Caco-2 (cell line): ENCODE measurements around the gene KIAA1755. TPM values are rescaled to one million over a fixed set of nuclear protein-coding genes. Genes with fewer than 3 reads are reported as not detected.

Experiments
- BruUV-seq: library from RNA; stranded (reverse); fragments of 400-500 nt; replicated peaks from 2 replicates; lab custom pipeline; 2021; lab: Mats Ljungman, UMichigan
- CTCF ChIA-PET: fragments of 300-600 bp; sonication (Branson Sonifier 250); formaldehyde crosslinking; loops from one replicate; lab custom pipeline; 2022; ENCODE audit warnings: antibody characterized with exemption; lab: Charles Lee
- POLR2A ChIA-PET: fragments of 300-600 bp; sonication (Branson Sonifier 250); formaldehyde crosslinking; loops from one replicate; lab custom pipeline; 2022; ENCODE audit warnings: antibody characterized with exemption; lab: Charles Lee
- DNase-seq, 2 experiments: peaks; one replicate each; pipeline versions ENCODE4 v3.0.0 to v3.0.0-alpha.2; 2020 to 2022
- H3K27me3 ChIP-seq: replicated peaks from 2 replicates; pipeline ENCODE4 v1.6.0; 2011; ENCODE audit warnings: low read length; ENCODE audit not compliant: control insufficient read depth, insufficient read depth
- H3K36me3 ChIP-seq: 2 replicates; pipeline ENCODE4 v1.5.1; 2011; ENCODE audit warnings: low read length; ENCODE audit not compliant: control insufficient read depth, insufficient read depth
- H3K4me1 ChIP-seq: fragments of 250-450 bp; sonication (Bioruptor Pico); 2 replicates; pipeline ENCODE4 v1.5.1; 2020; ENCODE audit warnings: mild to moderate bottlenecking
- H3K4me3 ChIP-seq: 2 replicates; pipeline ENCODE4 v1.5.1; 2011; ENCODE audit warnings: low read depth, mild to moderate bottlenecking, control low read depth, low read length
- H3K9me3 ChIP-seq: fragments of 250-450 bp; sonication (Bioruptor Pico); 2 replicates; pipeline ENCODE4 v1.5.1; 2020; ENCODE audit warnings: mild to moderate bottlenecking, moderate library complexity
- H3K27ac Mint-ChIP-seq: one replicate; pipeline ENCODE4 v1.8.0; 2022; ENCODE audit warnings: mixed read lengths; ENCODE audit not compliant: unreplicated experiment
- H3K27me3 Mint-ChIP-seq: one replicate; pipeline ENCODE4 v1.8.0; 2022; ENCODE audit warnings: mixed read lengths; ENCODE audit not compliant: insufficient read depth, unreplicated experiment
- H3K36me3 Mint-ChIP-seq: one replicate; pipeline ENCODE4 v1.8.0; 2022; ENCODE audit warnings: mild to moderate bottlenecking, mixed read lengths; ENCODE audit not compliant: insufficient read depth, unreplicated experiment
- H3K4me1 Mint-ChIP-seq: one replicate; pipeline ENCODE4 v1.8.0; 2022; ENCODE audit warnings: low read depth, mixed read lengths; ENCODE audit not compliant: unreplicated experiment
- H3K4me3 Mint-ChIP-seq: one replicate; pipeline ENCODE4 v1.8.0; 2022; ENCODE audit warnings: mild to moderate bottlenecking, moderate library complexity, mixed read lengths; ENCODE audit not compliant: unreplicated experiment
- H3K9me3 Mint-ChIP-seq: one replicate; pipeline ENCODE4 v1.8.0; 2022; ENCODE audit warnings: mixed read lengths; ENCODE audit not compliant: unreplicated experiment
- intact Hi-C: fragments of 100-400 bp; cut with micrococcal nuclease; formaldehyde crosslinking; loops from one replicate; pipeline ENCODE4 v1.10.0; 2022; ENCODE audit not compliant: unreplicated experiment
- total RNA-seq: library from RNA; stranded (reverse); gene quantifications from 2 replicates; pipeline ENCODE4 v1.2.3, GENCODE V29; 2022
- TF ChIP-seq, protein P1 (sequence below), 2 experiments: fragments of 200-600 bp in 1 of 2; IDR thresholded peaks; 1 replicate in 1 of 2; 2 replicates in 1 of 2; pipeline versions ENCODE4 v1.5.1 to v1.8.0; 2011 to 2022; ENCODE audit warnings: antibody characterized with exemption in 1 of 2, control low read depth in 1 of 2, inconsistent platforms in 1 of 2, low read depth in 1 of 2, low read length in 1 of 2, mild to moderate bottlenecking in 1 of 2, moderate library complexity in 1 of 2; ENCODE audit not compliant: insufficient read depth in 1 of 2, severe bottlenecking in 1 of 2, unreplicated experiment in 1 of 2

Gene KIAA1755
- total RNA-seq, 1 experiment from 2014 or later = 0.20 TPM

DNA sequence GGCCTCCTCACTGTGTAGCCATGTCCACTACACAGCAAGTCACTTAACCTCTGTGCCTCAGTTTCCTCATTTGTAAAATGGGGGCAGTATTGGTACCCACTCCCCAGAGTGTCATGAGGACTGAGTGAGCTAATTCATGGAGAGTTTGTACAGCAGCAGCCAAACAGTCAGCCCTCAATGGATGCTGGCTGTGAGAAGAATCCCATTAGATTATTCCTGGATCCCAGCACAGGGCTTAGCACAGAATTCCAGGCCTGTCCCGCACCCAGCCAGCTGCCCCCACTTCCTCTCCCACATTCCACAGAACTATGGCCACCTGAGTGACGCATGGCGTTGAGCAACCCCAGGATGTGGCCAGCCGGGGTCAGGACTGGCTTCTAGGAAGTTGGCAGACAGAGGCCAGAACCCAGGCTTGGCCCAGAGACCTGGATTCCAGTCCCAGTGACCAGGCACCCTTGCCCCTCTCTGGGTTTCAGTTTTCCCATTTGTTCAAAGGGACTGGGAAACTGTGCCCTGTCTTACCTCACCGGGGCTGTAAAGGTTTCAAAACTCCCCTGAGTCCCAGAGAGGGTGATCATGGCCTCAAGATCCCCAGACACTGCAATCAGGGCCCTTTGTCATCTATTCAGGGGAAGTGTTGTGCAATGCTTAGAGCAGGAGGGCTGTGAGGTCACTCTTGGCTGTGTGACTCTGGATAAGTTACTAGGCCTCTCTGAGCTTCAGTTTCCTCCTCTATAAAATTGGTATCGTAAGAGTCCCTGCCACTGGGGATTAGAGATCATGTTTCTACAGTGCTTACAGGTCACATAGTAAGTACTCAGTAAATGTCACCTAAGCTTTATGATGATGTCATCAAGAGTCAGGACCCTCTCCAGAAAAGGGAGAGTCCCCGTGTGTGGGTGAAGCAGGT lies 92.4 kb downstream of the KIAA1755 start:
- H3K4me1 ChIP-seq = peaks cover 39% of the 10 kb centered on the region
- Mint-ChIP-seq H3K4me1 (peaks cover 34% of the 10 kb centered on the region), H3K27me3 (no peaks in the 10 kb centered on the region), H3K9me3 (no peaks in the 10 kb centered on the region), H3K36me3 (peaks cover 6% of the 10 kb centered on the region), H3K4me3 (no peak overlapping the region), H3K27ac (peak overlapping the region; percentile 8)
- peak; percentile 60 to 82 for DNase-seq
- CTCF ChIA-PET = interaction anchor here (0.9 to 4.4 kb wide), 6 partner anchors 45 to 110 kb away, joined by 3 to 32 read pairs (median 4); no protein-coding TSS in a partner anchor
- H3K4me3 ChIP-seq = no peak overlapping the region
- H3K9me3 ChIP-seq = no peaks in the 10 kb centered on the region
- BruUV-seq = no TSS peak
- no peaks in the 10 kb centered on the region for H3K36me3 ChIP-seq
- POLR2A ChIA-PET = no interaction called here
- intact Hi-C loops = no loop called here
- no peaks in the 10 kb centered on the region for H3K27me3 ChIP-seq
- TF ChIP-seq, protein P1, sequence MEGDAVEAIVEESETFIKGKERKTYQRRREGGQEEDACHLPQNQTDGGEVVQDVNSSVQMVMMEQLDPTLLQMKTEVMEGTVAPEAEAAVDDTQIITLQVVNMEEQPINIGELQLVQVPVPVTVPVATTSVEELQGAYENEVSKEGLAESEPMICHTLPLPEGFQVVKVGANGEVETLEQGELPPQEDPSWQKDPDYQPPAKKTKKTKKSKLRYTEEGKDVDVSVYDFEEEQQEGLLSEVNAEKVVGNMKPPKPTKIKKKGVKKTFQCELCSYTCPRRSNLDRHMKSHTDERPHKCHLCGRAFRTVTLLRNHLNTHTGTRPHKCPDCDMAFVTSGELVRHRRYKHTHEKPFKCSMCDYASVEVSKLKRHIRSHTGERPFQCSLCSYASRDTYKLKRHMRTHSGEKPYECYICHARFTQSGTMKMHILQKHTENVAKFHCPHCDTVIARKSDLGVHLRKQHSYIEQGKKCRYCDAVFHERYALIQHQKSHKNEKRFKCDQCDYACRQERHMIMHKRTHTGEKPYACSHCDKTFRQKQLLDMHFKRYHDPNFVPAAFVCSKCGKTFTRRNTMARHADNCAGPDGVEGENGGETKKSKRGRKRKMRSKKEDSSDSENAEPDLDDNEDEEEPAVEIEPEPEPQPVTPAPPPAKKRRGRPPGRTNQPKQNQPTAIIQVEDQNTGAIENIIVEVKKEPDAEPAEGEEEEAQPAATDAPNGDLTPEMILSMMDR (IDR thresholded peaks at IDR 0.05; ENCODE audit: insufficient read depth in 1 of 2, low read depth in 1 of 2, low read length in 1 of 2, severe bottlenecking in 1 of 2, unreplicated experiment in 1 of 2) = no peak

DNA sequence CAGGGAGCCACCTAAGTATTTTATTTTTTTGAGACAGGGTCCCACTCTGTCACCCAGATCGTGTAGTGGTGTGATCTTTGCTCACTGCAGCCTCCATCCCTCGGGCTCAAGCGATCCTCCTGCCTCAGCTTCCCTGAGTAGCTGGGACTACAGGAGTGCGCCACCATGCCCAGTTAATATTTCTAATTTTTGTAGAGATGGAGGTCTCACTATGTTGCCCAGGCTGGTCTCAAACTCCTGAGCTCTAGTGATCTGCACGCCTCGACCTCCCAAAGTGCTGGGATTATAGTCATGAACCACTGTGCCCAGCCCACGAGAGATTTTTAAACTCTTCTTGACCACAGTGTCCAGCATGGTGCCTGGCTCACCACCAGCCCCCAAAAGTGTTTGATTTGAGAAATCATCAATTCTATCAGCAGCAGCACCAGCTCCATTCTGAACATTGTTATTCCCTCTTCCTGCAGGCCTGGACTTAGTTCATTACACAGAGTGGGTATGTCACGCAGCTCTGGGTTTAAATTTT lies 93.1 kb downstream of the KIAA1755 start:
- Mint-ChIP-seq H3K27me3 (no peaks in the 10 kb centered on the region), H3K36me3 (peaks cover 6% of the 10 kb centered on the region), H3K27ac (peak overlapping the region; percentile 8), H3K4me3 (no peak overlapping the region), H3K9me3 (no peaks in the 10 kb centered on the region), H3K4me1 (peaks cover 30% of the 10 kb centered on the region)
- DNase-seq = no peak
- POLR2A ChIA-PET = no interaction called here
- Histone ChIP-seq H3K4me1 (peaks cover 36% of the 10 kb centered on the region), H3K36me3 (no peaks in the 10 kb centered on the region), H3K9me3 (no peaks in the 10 kb centered on the region), H3K4me3 (no peak overlapping the region), H3K27me3 (no peaks in the 10 kb centered on the region)
- CTCF ChIA-PET = interaction anchor here (0.9 to 4.4 kb wide), 5 partner anchors 44 to 110 kb away, joined by 3 to 32 read pairs (median 4); no protein-coding TSS in a partner anchor
- no TSS peak for BruUV-seq
- intact Hi-C loops = no loop called here
- TF ChIP-seq, protein P1 (IDR thresholded peaks at IDR 0.05; ENCODE audit: insufficient read depth in 1 of 2, low read depth in 1 of 2, low read length in 1 of 2, severe bottlenecking in 1 of 2, unreplicated experiment in 1 of 2) = no peak

DNA sequence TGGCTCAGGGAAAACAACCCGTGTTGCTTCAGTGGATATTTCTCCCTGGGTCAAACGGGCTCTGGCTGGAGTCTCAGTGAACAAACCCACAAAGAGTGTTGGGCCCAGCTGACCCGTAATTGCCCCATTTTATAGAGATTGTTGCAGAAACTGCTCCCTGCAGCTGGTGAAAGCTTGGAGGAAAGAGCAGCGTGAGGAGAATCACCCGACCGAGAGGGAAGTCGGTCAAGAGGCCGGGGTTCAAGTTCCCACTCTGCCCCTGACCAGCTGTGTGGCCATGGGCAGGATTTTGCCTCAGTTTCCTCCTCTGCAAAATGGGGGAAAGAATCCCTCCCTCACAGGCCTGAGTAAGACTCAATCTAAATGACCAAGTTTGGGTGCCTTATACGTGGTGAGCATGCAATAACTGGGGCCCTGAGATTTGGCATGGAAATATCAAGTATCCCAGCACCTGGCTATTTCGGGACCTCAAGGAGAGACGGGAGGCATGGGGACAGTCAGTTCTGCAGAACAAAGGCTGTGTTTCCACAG lies 93.8 kb downstream of the KIAA1755 start:
- Histone ChIP-seq H3K9me3 (no peaks in the 10 kb centered on the region), H3K4me3 (no peak overlapping the region), H3K36me3 (no peaks in the 10 kb centered on the region), H3K4me1 (peaks cover 36% of the 10 kb centered on the region), H3K27me3 (no peaks in the 10 kb centered on the region)
- Mint-ChIP-seq H3K27ac (peak overlapping the region; percentile 6), H3K36me3 (peaks cover 6% of the 10 kb centered on the region), H3K9me3 (no peaks in the 10 kb centered on the region), H3K4me1 (peaks cover 26% of the 10 kb centered on the region), H3K4me3 (no peak overlapping the region), H3K27me3 (no peaks in the 10 kb centered on the region)
- CTCF ChIA-PET = interaction anchor here (0.7 to 4.4 kb wide), 7 partner anchors 43 to 109 kb away, joined by 3 to 32 read pairs (median 4); no protein-coding TSS in a partner anchor
- POLR2A ChIA-PET = interaction anchor here (0.6 kb wide), 2 partner anchors 22 to 69 kb away, joined by 5 to 7 read pairs; no protein-coding TSS in a partner anchor
- no peak for DNase-seq
- BruUV-seq = no TSS peak
- TF ChIP-seq, protein P1 (IDR thresholded peaks at IDR 0.05; ENCODE audit: insufficient read depth in 1 of 2, low read depth in 1 of 2, low read length in 1 of 2, severe bottlenecking in 1 of 2, unreplicated experiment in 1 of 2) = no peak
- intact Hi-C loops = no loop called here
